ENCODE data around the gene UBR3. TPM values are rescaled to one million over a fixed set of nuclear protein-coding genes. Genes with fewer than 3 reads are reported as not detected.

The UBR3 gene
- total RNA-seq, 1 experiment from 2014 or later, result 16.4 TPM

GRCh38 chr2:169834401-169834800 lies 7.1 kb downstream of the UBR3 start:
- Mint-ChIP-seq H3K9me3 (peaks cover 15% of the 10 kb centered on the region), H3K36me3 (peaks cover 13% of the 10 kb centered on the region), H3K4me3 (no peak overlapping the region), H3K27ac (no peak overlapping the region), H3K4me1 (no peaks in the 10 kb centered on the region), H3K27me3 (ENCODE audit: low read depth) (no peaks in the 10 kb centered on the region)
- ChIA-PET CTCF (interaction anchor here (1.8 kb wide), 1 partner anchor 10 kb away, joined by 5 read pairs; the partner anchor contains the start of gene METTL5), POLR2A (no interaction called here)
- TF ChIP-seq ZNF317 (CRISPR knock-in tag; IDR thresholded peaks at IDR 0.05; ENCODE audit: borderline replicate concordance, low read depth) (no peak), NFYB (CRISPR knock-in tag; conservative IDR thresholded peaks at IDR 0.05; ENCODE audit: low read depth) (no peak), FOXP1 (CRISPR knock-in tag; IDR thresholded peaks at IDR 0.05; ENCODE audit: borderline replicate concordance) (no peak), MAX (CRISPR knock-in tag; IDR thresholded peaks at IDR 0.05) (no peak), IRF2 (CRISPR knock-in tag; IDR thresholded peaks at IDR 0.05; ENCODE audit: borderline replicate concordance, low read depth) (no peak)
- TF ChIP-seq, protein P1, sequence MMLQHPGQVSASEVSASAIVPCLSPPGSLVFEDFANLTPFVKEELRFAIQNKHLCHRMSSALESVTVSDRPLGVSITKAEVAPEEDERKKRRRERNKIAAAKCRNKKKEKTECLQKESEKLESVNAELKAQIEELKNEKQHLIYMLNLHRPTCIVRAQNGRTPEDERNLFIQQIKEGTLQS (CRISPR knock-in tag; conservative IDR thresholded peaks at IDR 0.05), result no peak
- TF ChIP-seq, protein P2, sequence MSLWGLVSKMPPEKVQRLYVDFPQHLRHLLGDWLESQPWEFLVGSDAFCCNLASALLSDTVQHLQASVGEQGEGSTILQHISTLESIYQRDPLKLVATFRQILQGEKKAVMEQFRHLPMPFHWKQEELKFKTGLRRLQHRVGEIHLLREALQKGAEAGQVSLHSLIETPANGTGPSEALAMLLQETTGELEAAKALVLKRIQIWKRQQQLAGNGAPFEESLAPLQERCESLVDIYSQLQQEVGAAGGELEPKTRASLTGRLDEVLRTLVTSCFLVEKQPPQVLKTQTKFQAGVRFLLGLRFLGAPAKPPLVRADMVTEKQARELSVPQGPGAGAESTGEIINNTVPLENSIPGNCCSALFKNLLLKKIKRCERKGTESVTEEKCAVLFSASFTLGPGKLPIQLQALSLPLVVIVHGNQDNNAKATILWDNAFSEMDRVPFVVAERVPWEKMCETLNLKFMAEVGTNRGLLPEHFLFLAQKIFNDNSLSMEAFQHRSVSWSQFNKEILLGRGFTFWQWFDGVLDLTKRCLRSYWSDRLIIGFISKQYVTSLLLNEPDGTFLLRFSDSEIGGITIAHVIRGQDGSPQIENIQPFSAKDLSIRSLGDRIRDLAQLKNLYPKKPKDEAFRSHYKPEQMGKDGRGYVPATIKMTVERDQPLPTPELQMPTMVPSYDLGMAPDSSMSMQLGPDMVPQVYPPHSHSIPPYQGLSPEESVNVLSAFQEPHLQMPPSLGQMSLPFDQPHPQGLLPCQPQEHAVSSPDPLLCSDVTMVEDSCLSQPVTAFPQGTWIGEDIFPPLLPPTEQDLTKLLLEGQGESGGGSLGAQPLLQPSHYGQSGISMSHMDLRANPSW (CRISPR knock-in tag; conservative IDR thresholded peaks at IDR 0.05; ENCODE audit: low read depth), result no peak
- ATAC-seq, result no peak
- no peak for DNase-seq (ENCODE audit: low spot score)

- Mint-ChIP-seq H3K36me3 (peaks cover 24% of the 10 kb centered on the region), H3K4me1 (no peaks in the 10 kb centered on the region), H3K27me3 (ENCODE audit: low read depth) (no peaks in the 10 kb centered on the region), H3K9me3 (peaks cover 24% of the 10 kb centered on the region), H3K27ac (no peak overlapping the region), H3K4me3 (no peak overlapping the region)
- DNase-seq (ENCODE audit: low spot score) (no peak), ATAC-seq (no peak)
- CTCF ChIA-PET, result no interaction called here
- POLR2A ChIA-PET, result interaction anchor here (0.6 kb wide), 1 partner anchor 24 kb away, joined by 3 read pairs; no protein-coding TSS in a partner anchor
- TF ChIP-seq, protein P3, sequence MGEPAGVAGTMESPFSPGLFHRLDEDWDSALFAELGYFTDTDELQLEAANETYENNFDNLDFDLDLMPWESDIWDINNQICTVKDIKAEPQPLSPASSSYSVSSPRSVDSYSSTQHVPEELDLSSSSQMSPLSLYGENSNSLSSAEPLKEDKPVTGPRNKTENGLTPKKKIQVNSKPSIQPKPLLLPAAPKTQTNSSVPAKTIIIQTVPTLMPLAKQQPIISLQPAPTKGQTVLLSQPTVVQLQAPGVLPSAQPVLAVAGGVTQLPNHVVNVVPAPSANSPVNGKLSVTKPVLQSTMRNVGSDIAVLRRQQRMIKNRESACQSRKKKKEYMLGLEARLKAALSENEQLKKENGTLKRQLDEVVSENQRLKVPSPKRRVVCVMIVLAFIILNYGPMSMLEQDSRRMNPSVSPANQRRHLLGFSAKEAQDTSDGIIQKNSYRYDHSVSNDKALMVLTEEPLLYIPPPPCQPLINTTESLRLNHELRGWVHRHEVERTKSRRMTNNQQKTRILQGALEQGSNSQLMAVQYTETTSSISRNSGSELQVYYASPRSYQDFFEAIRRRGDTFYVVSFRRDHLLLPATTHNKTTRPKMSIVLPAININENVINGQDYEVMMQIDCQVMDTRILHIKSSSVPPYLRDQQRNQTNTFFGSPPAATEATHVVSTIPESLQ (CRISPR knock-in tag; IDR thresholded peaks at IDR 0.05), result no peak
- TF ChIP-seq OVOL2 (CRISPR knock-in tag; IDR thresholded peaks at IDR 0.05; ENCODE audit: borderline replicate concordance) (no peak), ZNF532 (CRISPR knock-in tag; IDR thresholded peaks at IDR 0.05; ENCODE audit: borderline replicate concordance) (no peak)
- TF ChIP-seq, protein P2 (CRISPR knock-in tag; conservative IDR thresholded peaks at IDR 0.05; ENCODE audit: low read depth), result no peak
Measured at GRCh38 chr2:169838743-169839489, 11.7 kb downstream of the UBR3 start.

Measured in WTC11 (cell line).